Measurements from ENCODE around the gene PADI2. TPM values are rescaled to one million over a fixed set of nuclear protein-coding genes. Genes with fewer than 3 reads are reported as not detected.
A peak's percentile ranks its signal among the peaks of the same experiment; 100 is the strongest.

The PADI2 gene
- total RNA-seq, 1 experiment from 2014 or later, result 3.0 TPM

DNA sequence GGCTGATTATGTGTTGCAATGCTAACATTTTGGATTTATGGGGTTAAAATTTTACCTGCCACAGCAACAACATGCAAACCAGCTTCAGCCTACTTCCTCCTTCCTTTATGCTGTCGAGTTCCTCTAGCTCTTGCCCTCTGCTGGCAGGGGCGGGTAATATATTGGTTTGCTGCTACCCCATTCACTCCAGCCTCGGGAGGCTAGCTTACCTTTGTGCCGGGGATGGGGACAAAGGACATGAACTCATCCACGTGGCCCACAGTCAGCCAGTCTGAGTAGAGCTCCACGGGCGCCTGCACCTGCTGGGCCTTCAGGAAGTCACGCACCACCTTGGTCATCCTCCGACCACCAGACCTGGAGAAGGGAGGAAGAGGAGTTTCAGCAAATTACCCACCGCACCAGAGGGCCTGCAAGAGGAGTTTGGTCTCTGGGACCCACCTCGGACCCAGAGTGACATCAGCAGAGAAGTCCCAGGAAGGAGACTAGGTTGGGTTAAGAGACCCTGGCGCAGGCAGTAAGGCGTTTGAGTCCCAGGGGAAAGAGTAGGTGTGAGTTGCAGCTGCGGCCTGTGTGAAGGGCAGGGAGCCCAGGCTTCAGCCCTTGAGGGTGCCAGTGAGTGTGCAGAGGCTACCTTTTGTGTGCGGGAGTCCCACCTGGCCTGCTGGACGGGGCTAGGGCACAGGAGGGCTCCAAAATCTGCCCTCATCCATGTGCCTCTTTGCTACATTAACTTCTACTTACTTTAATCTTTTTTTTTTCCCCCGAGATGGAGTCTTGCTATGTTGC lies 43.6 kb downstream of the PADI2 start:
- Histone ChIP-seq H3T11ph (ENCODE audit: low read length) (no peak overlapping the region), H3K23ac (ENCODE audit: insufficient read length, low read depth, low read length) (no peak overlapping the region), H3K4me2 (ENCODE audit: insufficient read depth, insufficient read length, low read length) (no peak overlapping the region), H4K20me1 (ENCODE audit: control insufficient read depth, insufficient read depth, insufficient read length) (no peaks in the 10 kb centered on the region), H2BK120ac (ENCODE audit: low read depth, low read length, poor library complexity, severe bottlenecking) (no peak overlapping the region), H3K4me1 (ENCODE audit: insufficient read depth, low read length) (no peaks in the 10 kb centered on the region), H4K5ac (ENCODE audit: insufficient read length, low read depth, low read length) (no peak overlapping the region), H3K14ac (ENCODE audit: insufficient read depth, low read length) (no peak overlapping the region), H2BK15ac (ENCODE audit: low read depth, low read length) (no peak overlapping the region), H3K18ac (ENCODE audit: insufficient read length, low read depth, low read length) (no peak overlapping the region), H4K91ac (ENCODE audit: insufficient read length, low read depth, low read length) (no peak overlapping the region), H3K27me3 (ENCODE audit: insufficient read depth, low read length) (no peaks in the 10 kb centered on the region), H2BK20ac (ENCODE audit: low read depth, low read length, poor library complexity, severe bottlenecking) (no peak overlapping the region), H3K79me2 (ENCODE audit: insufficient read depth, low read length) (no peaks in the 10 kb centered on the region), H3K23me2 (ENCODE audit: insufficient read length, low read depth, low read length, poor library complexity, severe bottlenecking) (no peaks in the 10 kb centered on the region), H2BK12ac (ENCODE audit: insufficient read length, low read depth, low read length) (no peak overlapping the region), H2BK5ac (ENCODE audit: insufficient read length, low read length) (no peak overlapping the region), H2AK5ac (ENCODE audit: insufficient read length, low read length) (no peak overlapping the region), H3K79me1 (ENCODE audit: insufficient read depth, low read depth, low read length, poor library complexity, severe bottlenecking) (no peaks in the 10 kb centered on the region), H3K27ac (ENCODE audit: insufficient read length, low read depth, low read length) (no peak overlapping the region), H4K8ac (replicated peaks; ENCODE audit: insufficient read length, low read depth, low read length) (no peak overlapping the region), H3K9me3 (ENCODE audit: control insufficient read depth, low read depth, low read length) (no peaks in the 10 kb centered on the region), H3K56ac (ENCODE audit: insufficient read length, low read depth, low read length) (no peak overlapping the region), H2AFZ (ENCODE audit: low read length) (no peak overlapping the region), H3K4ac (ENCODE audit: low read depth, low read length) (no peak overlapping the region), H3K9ac (ENCODE audit: extremely low read depth, insufficient read length, low read length) (no peak overlapping the region)
- DNase-seq, result peak; percentile 87
- Mint-ChIP-seq H3K27me3 (ENCODE audit: low read depth) (no peaks in the 10 kb centered on the region), H3K27ac (peak overlapping the region in 2 of 3 experiments; percentile 66 to 76; a peak in 2 of 7 replicates), H3K4me3 (no peak overlapping the region; a peak in 2 of 5 replicates), H3K9me3 (peaks cover 0 to 5% of the 10 kb centered on the region in 2 experiments; a peak in 2 of 5 replicates), H3K4me1 (peaks cover 2 to 5% of the 10 kb centered on the region in 2 experiments; a peak in 3 of 4 replicates), H3K36me3 (ENCODE audit: insufficient read depth in 1 of 3, low read depth in 3 of 3) (peaks cover 0 to 4% (median 4%) of the 10 kb centered on the region in 3 experiments; a peak in 1 of 7 replicates)
- no CpG with 5 or more reads among the region's 17 CpGs for WGBS (ENCODE audit: extremely low coverage, insufficient read length, low lambda C conversion rate)
- TF ChIP-seq, protein P1, sequence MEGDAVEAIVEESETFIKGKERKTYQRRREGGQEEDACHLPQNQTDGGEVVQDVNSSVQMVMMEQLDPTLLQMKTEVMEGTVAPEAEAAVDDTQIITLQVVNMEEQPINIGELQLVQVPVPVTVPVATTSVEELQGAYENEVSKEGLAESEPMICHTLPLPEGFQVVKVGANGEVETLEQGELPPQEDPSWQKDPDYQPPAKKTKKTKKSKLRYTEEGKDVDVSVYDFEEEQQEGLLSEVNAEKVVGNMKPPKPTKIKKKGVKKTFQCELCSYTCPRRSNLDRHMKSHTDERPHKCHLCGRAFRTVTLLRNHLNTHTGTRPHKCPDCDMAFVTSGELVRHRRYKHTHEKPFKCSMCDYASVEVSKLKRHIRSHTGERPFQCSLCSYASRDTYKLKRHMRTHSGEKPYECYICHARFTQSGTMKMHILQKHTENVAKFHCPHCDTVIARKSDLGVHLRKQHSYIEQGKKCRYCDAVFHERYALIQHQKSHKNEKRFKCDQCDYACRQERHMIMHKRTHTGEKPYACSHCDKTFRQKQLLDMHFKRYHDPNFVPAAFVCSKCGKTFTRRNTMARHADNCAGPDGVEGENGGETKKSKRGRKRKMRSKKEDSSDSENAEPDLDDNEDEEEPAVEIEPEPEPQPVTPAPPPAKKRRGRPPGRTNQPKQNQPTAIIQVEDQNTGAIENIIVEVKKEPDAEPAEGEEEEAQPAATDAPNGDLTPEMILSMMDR (conservative IDR thresholded peaks at IDR 0.05), result peak; percentile 74
